Esophagus muscularis mucosa (tissue), 3 donors: ENCODE results near the gene ZC2HC1B.

Source experiments
- CTCF ChIP-seq, 3 experiments: fragments of 200-600 bp in 2 of 3; fragments of 450-650 bp in 1 of 3; sonication (generic) in 2 of 3; IDR thresholded peaks; one replicate each; pipeline ENCODE4 v1.5.1; 2017 to 2019; ENCODE audit warnings: antibody characterized with exemption in 3 of 3, mild to moderate bottlenecking in 2 of 3, moderate library complexity in 1 of 3
- POLR2AphosphoS5 ChIP-seq, 2 donors: sonication (generic); formaldehyde crosslinking; IDR thresholded peaks; one replicate each; pipeline ENCODE4 v1.6.1; 2017; ENCODE audit warnings: antibody characterized with exemption in 2 of 2

- TF ChIP-seq CTCF (IDR thresholded peaks at IDR 0.05) (no peak), POLR2AphosphoS5 (IDR thresholded peaks at IDR 0.05) (no peak)
Observed at GRCh38 chr6:143836150-143836549, 28.1 kb upstream of the ZC2HC1B start.
